Parathyroid adenoma (tissue), 2 donors: ENCODE data around the gene XCL2.
"Not testable (repeated sequence)": the region's sequence is repeated elsewhere in the genome, so short reads cannot be mapped to it uniquely, and the experiment has no call there.

ENCODE experiments used
- H2AFZ ChIP-seq: fragments of 300-600 bp; sonication (generic); one replicate; pipeline ENCODE4 v1.7.0; 2017; ENCODE audit warnings: antibody characterized with exemption, mild to moderate bottlenecking
- H3K27ac ChIP-seq: fragments of 300-600 bp; sonication (generic); one replicate; pipeline ENCODE4 v1.7.0; 2017
- H3K27me3 ChIP-seq: fragments of 300-600 bp; sonication (generic); one replicate; pipeline ENCODE4 v1.7.0; 2017; ENCODE audit warnings: low read length; ENCODE audit not compliant: control insufficient read depth, insufficient read depth
- H3K36me3 ChIP-seq: fragments of 300-600 bp; sonication (generic); one replicate; pipeline ENCODE4 v1.7.0; 2017; ENCODE audit warnings: low read length; ENCODE audit not compliant: control insufficient read depth, insufficient read depth
- H3K4me1 ChIP-seq: fragments of 300-600 bp; sonication (generic); one replicate; pipeline ENCODE4 v1.7.0; 2017; ENCODE audit warnings: control low read depth
- H3K4me2 ChIP-seq: fragments of 300-600 bp; sonication (generic); one replicate; pipeline ENCODE4 v1.7.0; 2017; ENCODE audit warnings: low read length
- H3K4me3 ChIP-seq: fragments of 300-600 bp; sonication (generic); one replicate; pipeline ENCODE4 v1.7.0; 2017; ENCODE audit warnings: low read depth, low read length
- H3K79me2 ChIP-seq: fragments of 300-600 bp; sonication (generic); one replicate; pipeline ENCODE4 v1.7.0; 2017; ENCODE audit warnings: control low read depth
- H3K9ac ChIP-seq: fragments of 300-600 bp; sonication (generic); one replicate; pipeline ENCODE4 v1.7.0; 2017; ENCODE audit warnings: mild to moderate bottlenecking
- H3K9me3 ChIP-seq: fragments of 300-600 bp; sonication (generic); one replicate; pipeline ENCODE4 v1.7.0; 2017; ENCODE audit warnings: low read length; ENCODE audit not compliant: control insufficient read depth
- CTCF ChIP-seq: fragments of 300-600 bp; sonication (generic); IDR thresholded peaks from one replicate; pipeline ENCODE4 v1.7.0; 2017; ENCODE audit warnings: antibody characterized with exemption, mild to moderate bottlenecking
- donor health status: primary hyperparathyroidism.

The XCL2 gene

GRCh38 chr1:168585191-168585590 is 41.4 kb upstream of the XCL2 start:
- H3K9ac ChIP-seq = no peak overlapping the region
- H3K27me3 ChIP-seq = no peaks in the 10 kb centered on the region
- no peak overlapping the region for H2AFZ ChIP-seq
- no peak overlapping the region for H3K4me3 ChIP-seq
- H3K9me3 ChIP-seq = no peaks in the 10 kb centered on the region
- no peak overlapping the region for H3K27ac ChIP-seq
- no peak for TF ChIP-seq CTCF
- H3K4me2 ChIP-seq = no peak overlapping the region
- no peaks in the 10 kb centered on the region for H3K36me3 ChIP-seq
- H3K4me1 ChIP-seq = no peaks in the 10 kb centered on the region
- no peaks in the 10 kb centered on the region for H3K79me2 ChIP-seq

- Histone ChIP-seq H3K79me2 (no peaks in the 10 kb centered on the region), H3K9me3 (no peaks in the 10 kb centered on the region), H3K9ac (no peak overlapping the region), H3K27me3 (no peaks in the 10 kb centered on the region), H2AFZ (no peak overlapping the region), H3K4me1 (no peaks in the 10 kb centered on the region), H3K4me2 (no peak overlapping the region), H3K36me3 (no peaks in the 10 kb centered on the region), H3K4me3 (no peak overlapping the region), H3K27ac (no peak overlapping the region)
- no peak for TF ChIP-seq CTCF
Observed at GRCh38 chr1:168583571-168583970, 39.8 kb upstream of the XCL2 start.

DNA sequence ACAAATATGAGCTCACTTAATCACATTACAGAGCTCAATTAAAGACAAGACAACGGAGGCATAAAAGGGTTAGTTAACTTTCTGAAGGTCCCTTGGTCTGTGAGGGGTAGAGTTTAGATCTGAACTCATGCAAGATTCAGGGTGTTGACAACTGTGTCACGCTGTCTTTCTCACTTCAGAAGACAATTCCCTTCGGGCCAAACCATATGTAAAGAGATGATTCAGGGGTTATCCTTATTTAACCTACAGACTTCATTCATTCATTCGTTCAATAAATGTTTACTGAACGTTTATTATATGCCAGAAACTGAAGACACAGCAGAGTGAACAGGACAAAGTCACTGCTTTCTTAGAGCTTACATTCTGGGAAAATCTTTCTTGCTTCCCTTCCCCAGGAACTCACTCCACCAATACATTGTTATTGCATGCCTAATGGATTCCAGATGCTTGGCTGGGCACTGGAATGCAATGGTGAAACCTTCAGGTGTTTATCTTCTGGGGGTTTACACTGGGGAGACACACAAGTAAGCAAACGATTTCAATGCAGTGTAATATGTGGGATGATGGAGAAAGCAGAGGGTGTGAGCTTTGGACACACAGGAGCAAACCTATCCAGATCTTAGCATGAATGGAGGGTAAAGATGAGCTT is 39.0 kb upstream of the XCL2 start:
- no peaks in the 10 kb centered on the region for H3K9me3 ChIP-seq

DNA sequence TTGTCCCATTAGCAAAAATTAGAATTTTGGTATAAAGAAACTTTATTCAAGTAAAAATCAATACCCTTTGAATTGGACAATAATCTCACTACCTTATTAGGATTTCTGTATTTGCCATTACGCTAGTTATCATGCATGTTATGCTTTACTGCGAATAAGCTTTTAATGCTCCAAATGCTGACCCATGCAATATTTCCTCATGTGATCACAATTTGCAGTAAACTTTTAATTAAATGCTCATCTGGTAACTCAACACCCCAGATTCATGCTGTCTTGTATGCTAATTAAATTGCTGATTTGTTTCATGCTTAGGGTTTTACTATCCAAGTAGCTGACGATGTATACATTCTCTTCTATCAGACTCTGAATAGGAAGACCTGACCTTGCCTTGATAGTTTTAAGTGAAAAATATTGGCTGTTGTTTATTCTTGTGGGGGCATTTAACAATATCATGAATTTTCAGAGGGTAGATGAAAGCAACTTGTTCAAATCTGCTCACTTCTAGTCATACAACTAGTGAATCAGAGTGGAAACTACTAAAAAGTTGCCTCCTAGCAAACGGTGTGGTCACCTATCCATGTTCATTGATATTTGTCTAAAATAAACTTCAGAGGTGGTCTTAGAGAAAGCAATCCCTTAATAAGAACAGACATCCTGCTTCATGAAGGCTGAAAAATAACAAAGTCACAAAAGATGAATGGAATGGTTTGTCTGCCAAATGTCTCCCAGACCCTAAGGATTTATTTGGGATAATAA is 38.2 kb upstream of the XCL2 start:
- Histone ChIP-seq H3K9me3 (no peaks in the 10 kb centered on the region), H3K36me3 (no peaks in the 10 kb centered on the region), H3K9ac (no peak overlapping the region), H2AFZ (no peak overlapping the region), H3K27me3 (no peaks in the 10 kb centered on the region), H3K4me3 (no peak overlapping the region), H3K4me1 (no peaks in the 10 kb centered on the region), H3K4me2 (no peak overlapping the region), H3K27ac (no peak overlapping the region), H3K79me2 (no peaks in the 10 kb centered on the region)
- no peak for TF ChIP-seq CTCF

More for the DNA sequence above, 39.0 kb upstream of the XCL2 start:
- Histone ChIP-seq H3K9ac (no peak overlapping the region), H3K79me2 (no peaks in the 10 kb centered on the region), H3K4me1 (no peaks in the 10 kb centered on the region), H3K36me3 (no peaks in the 10 kb centered on the region), H2AFZ (no peak overlapping the region), H3K4me2 (no peak overlapping the region), H3K27me3 (no peaks in the 10 kb centered on the region), H3K4me3 (no peak overlapping the region), H3K27ac (no peak overlapping the region)
- no peak for TF ChIP-seq CTCF

- not testable (repeated sequence) for H3K9me3 ChIP-seq, H3K79me2 ChIP-seq
Observed at GRCh38 chr1:168580991-168581390, 37.2 kb upstream of the XCL2 start.

DNA sequence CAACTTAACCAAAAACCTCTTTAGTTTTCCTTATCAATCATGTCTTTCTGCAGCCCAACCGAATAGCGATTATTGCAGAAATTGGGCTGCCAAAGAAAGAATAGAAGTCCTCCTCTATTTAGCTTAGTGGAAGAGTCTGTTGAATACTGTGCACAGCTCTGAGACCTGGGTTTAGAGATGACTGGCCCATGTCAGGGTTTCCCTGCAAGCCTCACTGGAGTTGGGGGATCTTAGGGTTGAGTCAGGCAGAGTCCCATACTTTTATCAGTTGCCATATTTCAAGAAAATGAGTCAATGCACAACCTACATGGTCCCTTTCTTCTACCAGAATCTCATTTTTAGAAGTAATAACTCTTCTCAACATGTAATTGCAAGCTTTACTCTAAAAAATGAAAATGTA is 36.5 kb upstream of the XCL2 start:
- not testable (repeated sequence) for H2AFZ ChIP-seq, H3K4me2 ChIP-seq, H3K9me3 ChIP-seq, H3K27ac ChIP-seq, H3K4me3 ChIP-seq, H3K27me3 ChIP-seq, H3K4me1 ChIP-seq, H3K36me3 ChIP-seq, H3K79me2 ChIP-seq, H3K9ac ChIP-seq

More at GRCh38 chr1:168580991-168581390, 37.2 kb upstream of the XCL2 start:
- H3K4me3 ChIP-seq, H3K36me3 ChIP-seq, H3K9ac ChIP-seq, H3K4me2 ChIP-seq, H3K27me3 ChIP-seq, H3K27ac ChIP-seq, H3K4me1 ChIP-seq, H2AFZ ChIP-seq: not testable (repeated sequence)

DNA sequence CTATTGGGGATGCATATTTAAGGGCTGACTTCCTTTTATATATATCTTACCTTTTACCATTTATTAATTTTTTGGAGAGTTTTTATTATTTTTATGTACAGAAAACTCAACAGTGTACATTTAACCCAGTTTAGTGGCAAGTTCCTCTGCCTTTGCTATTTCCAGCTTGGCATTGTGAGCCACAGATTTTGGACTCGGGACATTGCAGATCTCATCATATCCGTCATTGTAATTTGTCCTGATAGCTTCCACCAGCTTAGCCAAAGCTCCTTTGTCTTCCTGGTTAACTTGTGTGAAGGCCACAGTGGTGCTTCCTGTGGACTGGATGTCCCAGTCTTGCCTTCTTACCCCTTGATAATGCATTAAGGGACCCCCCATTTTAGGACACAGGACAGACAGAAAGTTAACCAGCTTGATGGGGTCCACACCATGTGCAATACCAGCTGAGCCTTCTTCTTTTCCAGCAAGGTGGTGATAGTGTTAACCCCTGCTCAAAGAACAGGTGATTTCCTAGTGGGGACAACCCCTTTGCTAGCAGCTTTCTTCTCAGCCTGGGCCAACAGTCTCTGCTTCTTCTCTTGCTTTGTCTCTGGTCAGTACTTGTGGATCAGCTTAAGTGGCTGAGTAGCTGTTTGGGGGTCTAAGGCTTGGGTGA is 34.9 kb upstream of the XCL2 start:
- H3K36me3 ChIP-seq, H3K79me2 ChIP-seq, H3K4me2 ChIP-seq, H3K4me3 ChIP-seq, H3K27me3 ChIP-seq, H3K4me1 ChIP-seq, H3K9me3 ChIP-seq, H3K9ac ChIP-seq, H2AFZ ChIP-seq, H3K27ac ChIP-seq: not testable (repeated sequence)
